NOMO-1 (cell line): ENCODE data around the gene COL8A1.

Source experiments
- DNase-seq, 2 experiments: peaks; one replicate each; lab custom pipeline; 2025; ENCODE audit not compliant: unreplicated experiment in 2 of 2; lab: John Stamatoyannopoulos, UW

COL8A1 gene

DNA sequence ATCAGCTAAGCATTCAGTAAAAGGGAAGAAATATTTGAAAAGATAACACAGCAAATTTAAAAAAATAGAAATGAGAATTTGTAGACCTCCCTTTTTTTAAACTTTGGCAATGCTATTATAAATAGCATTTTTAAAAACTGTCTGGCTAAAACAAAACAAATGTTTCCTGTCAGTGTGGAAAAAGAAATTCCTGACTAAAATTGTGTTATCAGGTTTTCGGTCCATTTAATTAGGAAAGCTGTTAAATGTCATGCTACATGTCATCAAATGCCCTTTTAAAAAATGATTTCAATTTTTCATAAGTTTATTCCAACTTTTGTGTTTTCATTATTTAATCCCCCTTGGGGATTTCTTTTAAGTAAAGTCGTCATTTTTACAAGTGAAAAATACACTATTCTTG is 29.6 kb downstream of the COL8A1 start:
- DNase-seq = no peak

GRCh38 chr3:99669879-99670555 is 31.6 kb downstream of the COL8A1 start:
- DNase-seq = no peak

DNA sequence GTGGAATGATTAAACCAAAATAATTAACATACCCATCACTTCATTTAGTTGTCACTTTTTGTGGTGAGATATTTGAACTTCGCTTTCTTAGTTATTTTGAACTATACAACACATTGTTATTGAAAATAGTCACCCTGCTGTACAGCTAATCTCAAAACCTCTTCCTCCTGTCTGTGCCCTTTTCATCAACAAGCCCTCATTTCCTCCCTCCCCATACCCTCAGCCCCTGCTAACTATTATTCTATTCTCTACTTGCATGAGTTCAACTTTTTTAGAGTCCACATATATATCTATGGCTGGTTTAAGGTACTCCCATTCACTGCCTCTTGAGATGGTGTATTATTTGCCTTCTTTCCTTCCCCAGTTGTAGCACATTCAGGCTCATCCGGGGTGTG is 32.2 kb downstream of the COL8A1 start:
- no peak for DNase-seq

GRCh38 chr3:99674086-99674789 is 35.8 kb downstream of the COL8A1 start:
- DNase-seq = no peak

GRCh38 chr3:99678023-99678422 is 39.6 kb downstream of the COL8A1 start:
- no peak for DNase-seq

GRCh38 chr3:99678896-99679295 is 40.5 kb downstream of the COL8A1 start:
- no peak for DNase-seq

DNA sequence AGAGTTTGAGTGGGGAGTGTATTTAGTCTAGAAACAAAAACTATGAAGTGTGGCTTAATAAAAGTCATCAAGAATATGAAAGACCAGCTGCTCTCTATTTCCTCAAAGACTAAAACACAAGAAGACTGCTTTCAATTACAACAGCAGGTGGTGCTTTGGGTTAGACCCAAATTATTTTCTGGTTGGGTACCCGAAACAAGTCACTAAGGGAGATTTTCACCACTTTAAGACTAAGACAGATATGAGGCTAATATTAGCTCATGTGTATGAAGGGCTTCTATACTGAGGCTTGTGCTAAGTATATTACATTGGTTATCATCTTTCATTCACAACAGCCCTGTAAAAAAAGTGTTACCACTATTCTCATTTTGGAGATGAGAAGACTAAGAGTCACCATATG is 43.1 kb downstream of the COL8A1 start:
- no peak for DNase-seq

DNA sequence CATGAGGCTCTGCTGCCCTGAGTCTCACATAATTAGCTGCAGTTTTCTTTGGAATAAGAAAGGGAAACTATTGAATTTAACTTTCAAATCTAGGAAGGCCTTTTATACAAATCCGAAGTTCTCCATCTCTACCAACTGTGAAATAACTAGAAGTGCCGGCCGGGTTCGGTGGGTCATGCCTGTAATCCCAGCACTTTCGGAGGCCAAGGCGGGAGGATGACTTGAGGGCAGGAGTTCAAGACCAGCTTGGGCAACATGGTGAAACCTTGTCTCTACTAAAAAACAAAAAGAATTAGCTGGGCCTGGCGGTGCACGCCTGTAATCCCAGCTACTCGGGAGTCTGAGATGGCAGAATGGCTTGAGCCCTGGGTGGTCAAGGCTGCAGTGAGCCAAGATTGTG is 43.6 kb downstream of the COL8A1 start:
- DNase-seq = no peak

GRCh38 chr3:99683465-99683864 is 45.1 kb downstream of the COL8A1 start:
- no peak for DNase-seq

- no peak for DNase-seq
Observed at GRCh38 chr3:99683876-99684275, 45.5 kb downstream of the COL8A1 start.

- DNase-seq = no peak
Observed at GRCh38 chr3:99684644-99685043, 46.2 kb downstream of the COL8A1 start.

- no peak for DNase-seq
Observed at GRCh38 chr3:99686469-99686868, 48.1 kb downstream of the COL8A1 start.

- DNase-seq = no peak
Observed at GRCh38 chr3:99686955-99687612, 48.7 kb downstream of the COL8A1 start.

DNA sequence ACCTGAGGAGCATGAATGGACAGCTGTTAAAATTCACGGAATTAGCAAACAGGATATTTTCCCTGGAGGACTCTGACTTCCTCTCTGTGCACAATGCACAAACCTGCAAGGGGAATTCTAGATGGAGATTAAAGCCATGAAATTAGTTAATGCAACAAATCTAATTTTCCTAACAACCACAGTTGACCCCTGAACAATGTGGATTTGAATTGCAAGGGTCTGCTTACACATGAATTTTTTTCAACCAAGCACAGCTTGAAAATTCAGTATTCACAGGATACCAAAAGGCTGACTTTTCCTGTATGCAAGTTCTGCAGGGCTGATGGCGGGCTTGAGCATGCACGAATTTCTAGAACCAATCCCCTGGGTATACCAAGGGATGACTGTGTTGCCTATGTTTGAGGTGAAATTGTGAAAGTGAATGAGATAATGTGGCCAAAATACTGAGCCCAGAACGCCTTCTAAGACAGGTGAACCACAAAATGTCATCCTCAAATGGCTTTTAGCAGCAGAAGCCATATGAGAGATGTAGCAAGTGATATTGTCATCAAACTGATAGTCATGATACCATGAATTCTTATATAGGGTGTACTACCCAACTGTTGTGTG is 52.5 kb downstream of the COL8A1 start:
- no peak for DNase-seq

DNA sequence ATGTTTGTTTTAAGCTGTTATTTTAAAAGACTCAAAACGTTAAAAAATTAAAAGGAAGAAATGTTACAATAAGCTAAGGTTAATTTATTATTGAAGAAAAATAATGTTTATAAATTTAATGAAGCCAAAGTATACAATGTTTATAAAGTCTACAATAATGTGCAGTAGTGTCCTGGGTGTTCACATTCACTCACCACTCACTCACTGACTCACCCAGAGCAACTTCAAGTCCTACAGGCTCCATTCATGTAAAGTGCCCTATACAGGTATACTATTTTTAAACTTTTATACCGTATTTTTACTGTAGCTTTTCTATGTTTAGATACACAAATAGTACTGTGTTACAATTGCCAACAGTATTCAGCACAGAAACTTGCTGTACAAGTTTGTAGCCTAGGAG is 55.2 kb downstream of the COL8A1 start:
- DNase-seq = no peak

GRCh38 chr3:99696497-99696896 is 58.1 kb downstream of the COL8A1 start:
- no peak for DNase-seq

DNA sequence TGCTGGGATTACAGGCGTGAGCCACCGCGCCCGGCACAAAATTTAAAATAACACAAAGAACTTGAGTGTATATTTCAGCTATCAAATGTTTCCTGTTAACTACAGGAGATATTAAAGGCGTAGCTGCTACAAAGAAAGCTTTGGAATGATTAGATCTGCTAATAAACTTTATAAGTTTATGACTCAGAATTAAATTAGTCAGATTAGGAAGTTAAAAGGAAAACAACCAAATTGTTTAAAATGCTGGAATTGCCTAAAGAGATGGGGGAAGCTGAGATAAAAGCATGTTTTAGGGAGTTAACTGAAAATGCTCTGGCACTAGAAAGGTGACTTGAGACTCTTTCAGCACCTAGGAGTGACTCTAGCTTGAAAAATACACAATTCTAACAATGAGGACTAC is 58.9 kb downstream of the COL8A1 start:
- DNase-seq = no peak

GRCh38 chr3:99698932-99699331 is 60.5 kb downstream of the COL8A1 start:
- DNase-seq = no peak

DNA sequence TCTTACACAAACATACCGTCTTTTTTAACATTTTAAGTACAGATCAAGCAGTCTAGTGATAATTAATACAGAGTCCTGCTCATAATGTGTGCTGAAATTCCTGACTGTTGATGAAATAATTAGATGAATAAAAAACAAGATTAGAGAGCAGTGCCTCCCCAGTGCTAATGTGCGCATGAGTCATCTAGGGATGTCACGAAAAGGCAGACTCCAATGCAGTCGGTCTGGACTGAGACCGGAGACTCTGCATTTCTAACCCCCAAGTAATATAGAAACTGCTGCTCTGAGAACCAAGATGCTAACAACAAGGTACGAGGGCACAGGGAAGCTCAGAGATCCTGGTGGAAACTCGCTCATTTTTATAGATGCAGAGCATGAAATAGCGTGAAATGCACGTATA is 61.4 kb downstream of the COL8A1 start:
- no peak for DNase-seq

- no peak for DNase-seq
Observed at GRCh38 chr3:99700631-99701268, 62.4 kb downstream of the COL8A1 start.
